NCI-H82 treated with DMSO at 0.1 percent for 48 hours (cell line): Measurements from ENCODE around the gene DLG2.
"Not testable (repeated sequence)": the region's sequence is repeated elsewhere in the genome, so short reads cannot be mapped to it uniquely, and the experiment has no call there.

Source experiments
- DNase-seq: peaks from one replicate; lab custom pipeline; 2025; ENCODE audit not compliant: unreplicated experiment; lab: John Stamatoyannopoulos, UW

The DLG2 gene

GRCh38 chr11:83768489-83768888 lies 1858.7 kb downstream of the DLG2 start:
- no peak for DNase-seq

- no peak for DNase-seq
Measured at GRCh38 chr11:83766932-83767331, 1860.2 kb downstream of the DLG2 start.

DNA sequence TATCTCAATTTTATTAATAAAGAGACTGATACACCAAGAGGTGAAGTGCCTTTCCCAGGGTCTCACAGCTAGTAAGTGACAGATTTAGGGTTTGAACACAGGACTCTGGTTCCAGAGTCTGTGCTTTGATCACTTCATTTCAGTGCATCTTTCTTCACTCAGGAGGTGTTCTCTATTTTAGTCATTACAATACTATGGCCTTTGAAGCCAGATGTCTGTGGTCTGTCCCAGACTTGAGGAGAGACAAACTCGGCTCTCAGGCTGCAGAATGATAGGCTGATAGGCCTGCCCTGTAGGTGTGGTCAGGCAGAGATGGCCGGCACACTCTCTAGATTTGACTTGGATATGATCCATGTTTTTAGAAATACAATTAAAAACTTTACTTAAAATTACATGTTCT lies 1862.5 kb downstream of the DLG2 start:
- no peak for DNase-seq

DNA sequence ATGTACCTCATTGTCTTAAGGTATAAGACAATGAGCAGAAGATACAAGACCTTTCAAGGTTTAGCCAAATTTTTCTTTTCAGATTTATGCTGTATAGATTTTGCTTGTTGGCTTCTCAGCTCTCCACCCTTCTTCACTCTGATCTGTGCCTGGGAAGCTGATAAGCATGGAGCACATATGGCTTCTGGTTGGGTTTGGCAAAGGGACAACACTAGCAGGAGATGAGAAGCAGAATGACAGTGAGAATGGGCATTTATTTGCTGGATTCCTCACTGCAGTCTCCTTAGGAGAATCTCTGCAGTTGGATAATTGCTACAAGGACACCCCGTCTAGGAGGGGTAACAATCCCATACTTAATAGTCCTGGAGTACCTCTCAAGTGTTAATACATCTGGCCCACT lies 1866.2 kb downstream of the DLG2 start:
- DNase-seq = no peak

DNA sequence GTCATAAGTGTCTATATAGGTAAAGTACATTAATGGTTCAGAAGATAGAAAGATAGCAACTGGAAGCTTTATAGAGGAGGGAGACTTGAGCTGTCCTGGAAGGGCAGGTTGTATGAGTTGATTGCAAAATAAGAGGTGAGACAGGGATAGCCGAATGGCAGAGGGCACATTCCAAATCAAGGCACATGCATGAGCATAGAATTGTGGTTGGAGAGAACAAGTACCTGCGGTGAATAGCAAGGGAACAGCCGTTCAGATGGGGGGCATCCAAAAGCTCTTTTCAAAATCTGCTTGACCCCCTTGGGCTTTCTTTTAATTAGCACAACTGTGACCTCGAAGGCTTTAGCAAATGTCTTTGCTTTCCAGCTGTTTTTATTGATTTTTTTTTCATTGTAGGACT lies 1868.0 kb downstream of the DLG2 start:
- DNase-seq = no peak

GRCh38 chr11:83751041-83751440 lies 1876.1 kb downstream of the DLG2 start:
- no peak for DNase-seq

DNA sequence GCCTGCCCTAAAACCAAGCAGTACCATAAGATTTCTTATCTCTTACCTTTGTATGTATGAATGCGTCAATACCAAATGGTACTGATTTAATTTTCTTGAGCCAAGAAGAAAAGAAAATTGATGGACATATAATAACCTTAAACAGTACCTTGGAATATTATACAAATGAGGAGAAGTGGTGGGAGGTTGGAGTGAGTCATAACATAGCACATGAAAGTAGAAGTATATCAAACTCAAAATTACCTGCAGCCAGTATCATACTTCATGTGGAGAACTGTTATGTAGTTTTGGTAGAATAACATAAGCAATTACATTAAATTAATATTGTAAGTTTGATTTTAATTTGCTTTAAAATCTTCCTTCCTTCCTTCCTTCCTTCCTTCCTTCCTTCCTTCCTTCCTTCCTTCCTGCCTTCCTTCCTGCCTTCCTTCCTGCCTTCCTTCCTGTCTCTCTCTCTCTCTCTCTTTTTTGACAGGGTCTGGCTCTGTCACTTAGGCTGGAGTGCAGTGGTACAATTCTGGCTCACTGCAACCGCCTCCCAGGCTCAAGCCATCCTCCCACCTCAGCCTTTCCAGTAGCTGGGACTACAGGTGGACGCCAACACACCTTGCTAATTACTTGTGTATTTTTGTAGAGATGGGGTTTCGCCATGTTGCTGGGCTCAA lies 1880.1 kb downstream of the DLG2 start:
- no peak for DNase-seq

DNA sequence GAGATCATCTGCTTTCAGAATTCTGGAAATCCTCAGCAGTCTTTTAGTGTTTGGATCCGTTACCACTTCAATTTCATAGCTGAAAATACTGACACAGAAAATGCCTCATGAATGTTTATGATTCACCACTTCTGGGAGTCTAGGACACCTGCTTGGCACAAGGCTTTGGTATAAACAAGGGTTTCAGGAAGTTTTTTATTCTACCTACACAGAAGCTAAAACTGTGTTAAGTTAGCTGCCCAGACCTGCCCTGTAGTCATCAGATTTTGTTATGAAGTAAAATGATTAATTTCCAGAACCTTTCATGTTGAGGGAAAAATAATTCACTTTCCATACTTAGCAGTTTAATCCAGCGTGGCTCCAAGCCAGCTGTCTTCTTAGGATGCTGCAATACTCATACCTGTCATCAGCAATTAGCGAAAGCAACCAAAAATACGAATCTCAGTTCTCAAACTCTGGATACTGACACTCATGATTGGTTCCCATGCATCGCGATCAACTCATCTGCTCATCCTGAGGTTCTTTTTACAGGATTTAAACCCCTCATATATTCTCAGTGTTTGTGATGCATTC lies 1882.4 kb downstream of the DLG2 start:
- DNase-seq = no peak

DNA sequence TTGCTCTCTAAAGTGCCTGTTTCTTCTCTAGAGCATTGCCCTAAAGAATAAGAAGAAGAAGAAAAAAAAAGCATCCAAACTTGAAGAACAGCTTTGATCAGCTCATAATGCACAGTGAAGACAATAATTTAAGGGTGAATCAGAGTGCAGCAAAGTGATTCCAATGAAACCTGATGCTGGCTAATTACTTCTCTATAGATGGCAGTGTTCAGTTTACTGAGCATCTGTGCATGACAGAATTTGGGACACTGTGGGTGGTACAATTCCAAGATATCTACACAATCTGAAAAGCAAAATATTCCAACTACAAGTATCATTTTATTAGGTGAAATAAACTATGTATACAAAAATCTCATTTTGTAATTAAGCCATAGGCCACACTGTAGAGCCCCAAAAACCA lies 1890.5 kb downstream of the DLG2 start:
- DNase-seq = no peak

DNA sequence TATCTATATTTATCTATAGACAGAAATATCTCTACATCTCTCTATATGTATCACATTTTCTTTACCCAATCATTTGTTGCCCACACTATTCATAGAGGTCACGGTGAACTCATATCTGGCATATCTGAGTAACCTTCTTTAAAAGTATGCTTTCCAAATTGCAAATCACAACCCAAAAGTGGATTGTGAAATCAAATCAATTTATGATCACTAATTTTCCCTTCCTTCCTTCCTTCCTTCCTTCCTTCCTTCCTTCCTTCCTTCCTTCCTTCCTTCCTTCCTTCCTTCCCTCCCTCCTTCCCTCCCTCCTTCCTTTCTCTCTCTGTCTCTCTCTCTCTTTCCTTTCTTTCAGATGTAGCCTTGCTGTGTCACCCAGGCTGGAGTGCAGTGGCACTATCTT lies 1893.0 kb downstream of the DLG2 start:
- no peak for DNase-seq

DNA sequence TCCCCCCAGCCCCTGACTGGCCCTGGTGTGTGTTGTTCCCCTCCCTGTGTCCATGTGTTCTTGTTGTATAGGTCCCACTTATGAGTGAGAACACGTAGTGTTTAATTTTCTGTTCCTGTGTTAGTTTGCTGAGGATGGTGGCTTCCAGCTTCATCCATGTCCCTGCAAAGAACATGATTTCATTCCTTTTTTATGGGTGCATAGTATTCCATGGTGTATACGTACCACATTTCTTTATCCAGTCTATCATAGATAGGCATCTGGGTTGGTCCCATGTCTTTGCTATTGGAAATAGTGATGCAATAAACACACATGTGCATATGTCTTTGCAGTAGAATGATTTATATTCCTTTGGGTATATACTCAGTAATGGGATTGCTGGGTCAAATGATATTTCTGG lies 1895.9 kb downstream of the DLG2 start:
- DNase-seq = not testable (repeated sequence)

DNA sequence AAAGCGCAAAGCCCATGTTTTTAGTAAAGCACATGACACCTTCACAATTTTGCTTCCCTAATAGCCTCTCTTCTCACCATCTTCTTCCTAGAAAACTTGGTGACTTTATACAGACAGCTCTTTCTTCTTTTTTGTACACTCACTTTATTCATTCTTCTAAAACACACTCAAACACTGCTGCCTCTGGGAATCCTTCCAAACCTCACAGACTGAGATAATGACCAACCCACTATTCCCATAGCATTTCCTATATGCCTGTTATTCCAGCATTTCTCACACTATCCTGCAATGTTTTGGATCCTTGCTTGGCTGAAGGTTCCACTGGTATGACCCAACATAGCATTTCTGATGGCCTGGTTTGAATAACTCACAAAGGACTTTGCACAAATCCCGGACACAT lies 1898.9 kb downstream of the DLG2 start:
- no peak for DNase-seq

- DNase-seq = no peak
Measured at GRCh38 chr11:83727251-83727650, 1899.9 kb downstream of the DLG2 start.

DNA sequence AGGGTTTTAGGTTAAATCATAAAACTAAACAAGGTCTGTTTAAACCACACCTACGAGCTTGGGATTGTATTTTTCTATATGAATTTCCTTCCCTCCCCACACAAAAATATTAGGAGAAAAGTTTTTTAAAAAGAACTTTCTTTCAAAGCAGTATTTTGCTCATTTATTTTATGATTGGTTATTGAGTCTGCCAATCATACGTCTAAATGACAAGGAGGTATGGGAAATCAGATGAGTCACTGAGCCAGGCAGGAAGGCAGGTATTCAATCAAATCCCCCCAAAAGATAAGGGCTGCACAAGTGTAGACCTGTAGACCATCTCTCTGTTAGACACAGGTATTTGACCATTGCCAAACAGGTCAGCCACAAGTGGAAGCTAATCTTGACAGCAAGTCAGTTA lies 1900.8 kb downstream of the DLG2 start:
- no peak for DNase-seq

GRCh38 chr11:83725728-83726127 lies 1901.4 kb downstream of the DLG2 start:
- DNase-seq = no peak

DNA sequence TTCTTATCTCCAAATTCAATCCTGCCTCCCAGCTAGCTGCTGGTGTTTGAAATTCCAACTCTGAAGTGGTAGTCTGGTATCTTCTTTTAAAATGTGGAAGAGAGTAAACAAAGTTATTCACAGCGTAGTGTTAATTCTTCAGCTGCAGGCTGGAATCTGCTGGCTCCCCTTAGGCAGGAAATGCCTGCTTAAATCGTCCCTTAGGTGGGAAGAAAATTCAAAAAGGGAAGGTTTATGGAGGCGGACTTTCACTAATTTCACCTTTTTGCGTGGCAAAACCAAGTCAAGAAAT lies 1901.9 kb downstream of the DLG2 start:
- DNase-seq = no peak

- DNase-seq = peak; percentile 12
Measured at GRCh38 chr11:83723999-83724398, 1903.1 kb downstream of the DLG2 start.

DNA sequence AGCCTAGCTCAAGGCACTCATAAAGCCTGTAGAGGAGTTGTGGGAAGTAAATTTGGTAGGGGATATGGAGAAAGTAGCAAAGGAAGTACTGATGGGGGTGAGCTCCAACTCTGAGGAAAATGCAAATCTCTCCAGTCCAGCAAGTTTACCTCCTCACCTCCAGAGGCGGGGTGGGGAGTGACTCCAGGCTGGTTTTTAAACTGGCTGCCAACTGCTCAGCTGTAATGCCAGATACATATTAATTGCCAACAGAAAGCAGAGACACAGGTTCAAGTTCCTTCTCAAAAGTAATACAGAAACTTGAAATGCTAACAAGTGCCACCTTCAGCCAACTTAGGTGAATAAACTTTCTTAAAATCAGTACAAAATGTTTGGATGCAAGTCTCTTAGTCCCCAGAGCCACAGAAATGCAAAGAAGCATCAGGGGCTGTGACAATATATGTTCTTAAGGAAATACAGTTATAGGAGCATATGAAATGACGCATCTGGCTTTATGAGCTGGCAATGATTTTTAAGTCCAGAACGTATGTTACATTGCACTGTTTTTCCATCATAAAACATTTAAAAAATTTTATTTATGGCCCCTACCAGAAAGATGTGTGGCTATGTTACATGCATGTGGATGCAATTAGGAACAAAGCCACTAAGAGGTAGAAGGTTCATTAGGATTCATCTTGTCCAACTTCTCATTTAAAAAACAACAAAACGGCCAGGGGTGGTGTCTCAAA lies 1904.6 kb downstream of the DLG2 start:
- no peak for DNase-seq

- no peak for DNase-seq
Measured at GRCh38 chr11:83721263-83721662, 1905.9 kb downstream of the DLG2 start.

DNA sequence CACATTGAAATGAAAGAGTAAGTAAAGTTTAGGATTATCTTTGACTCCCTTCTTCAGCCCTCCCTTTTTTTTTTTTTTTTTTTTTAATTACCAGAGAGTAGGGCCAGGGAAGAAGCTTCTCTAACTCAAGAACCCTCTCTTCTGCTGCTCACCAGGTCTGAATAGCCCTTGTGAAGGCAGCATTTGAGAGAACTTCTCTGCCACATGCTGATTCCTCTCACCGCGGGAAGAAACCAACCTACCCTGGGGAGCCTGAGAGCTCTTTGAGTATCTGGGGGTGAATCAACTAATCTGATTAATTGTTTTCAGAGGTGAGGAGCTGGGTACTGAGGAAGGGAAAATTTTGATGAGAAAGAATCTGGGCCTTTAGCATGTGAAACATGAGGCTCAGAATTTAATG lies 1906.5 kb downstream of the DLG2 start:
- DNase-seq = no peak

- DNase-seq = no peak
Measured at GRCh38 chr11:83717537-83717936, 1909.6 kb downstream of the DLG2 start.

- DNase-seq = no peak
Measured at GRCh38 chr11:83715927-83716535, 1911.1 kb downstream of the DLG2 start.
